ENCODE measurements around the gene NUCKS1.

The NUCKS1 gene

DNA sequence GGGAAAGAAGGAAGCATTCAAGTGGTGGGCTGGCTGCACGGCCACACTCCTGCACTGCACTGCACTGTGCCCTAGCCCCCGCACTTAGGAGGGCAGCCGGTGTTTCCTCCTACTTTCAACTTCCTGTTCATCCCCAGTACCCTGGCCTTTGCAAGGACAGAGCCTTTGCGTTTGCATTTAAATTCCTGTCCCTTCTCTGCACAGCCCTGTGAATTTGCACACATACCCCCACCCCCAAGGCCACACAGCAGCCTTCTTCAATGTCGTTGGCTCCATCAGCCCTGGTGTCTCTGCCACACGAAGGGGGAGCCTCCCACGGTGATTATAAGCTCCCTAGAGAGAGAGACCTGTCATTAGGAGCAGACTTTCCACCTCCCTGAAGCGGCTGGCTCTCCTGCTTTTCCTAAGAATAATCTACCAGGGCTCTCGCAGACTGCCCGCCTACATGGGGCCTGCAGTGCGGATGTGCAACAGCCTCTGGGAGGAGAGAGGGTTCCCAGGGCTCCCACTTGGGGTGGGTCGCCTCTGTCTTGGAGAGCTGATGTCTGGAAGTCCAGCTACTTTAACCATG is 56.5 kb downstream of the NUCKS1 start:
- DNase-seq (ENCODE audit: low read depth), result no peak
- TF ChIP-seq, protein P1, sequence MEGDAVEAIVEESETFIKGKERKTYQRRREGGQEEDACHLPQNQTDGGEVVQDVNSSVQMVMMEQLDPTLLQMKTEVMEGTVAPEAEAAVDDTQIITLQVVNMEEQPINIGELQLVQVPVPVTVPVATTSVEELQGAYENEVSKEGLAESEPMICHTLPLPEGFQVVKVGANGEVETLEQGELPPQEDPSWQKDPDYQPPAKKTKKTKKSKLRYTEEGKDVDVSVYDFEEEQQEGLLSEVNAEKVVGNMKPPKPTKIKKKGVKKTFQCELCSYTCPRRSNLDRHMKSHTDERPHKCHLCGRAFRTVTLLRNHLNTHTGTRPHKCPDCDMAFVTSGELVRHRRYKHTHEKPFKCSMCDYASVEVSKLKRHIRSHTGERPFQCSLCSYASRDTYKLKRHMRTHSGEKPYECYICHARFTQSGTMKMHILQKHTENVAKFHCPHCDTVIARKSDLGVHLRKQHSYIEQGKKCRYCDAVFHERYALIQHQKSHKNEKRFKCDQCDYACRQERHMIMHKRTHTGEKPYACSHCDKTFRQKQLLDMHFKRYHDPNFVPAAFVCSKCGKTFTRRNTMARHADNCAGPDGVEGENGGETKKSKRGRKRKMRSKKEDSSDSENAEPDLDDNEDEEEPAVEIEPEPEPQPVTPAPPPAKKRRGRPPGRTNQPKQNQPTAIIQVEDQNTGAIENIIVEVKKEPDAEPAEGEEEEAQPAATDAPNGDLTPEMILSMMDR (conservative IDR thresholded peaks at IDR 0.05; ENCODE audit: control insufficient read depth, insufficient read depth, low read depth, low read length), result no peak
- no peak overlapping the region for H3K4me3 ChIP-seq (ENCODE audit: control insufficient read depth, low read depth, low read length)

DNA sequence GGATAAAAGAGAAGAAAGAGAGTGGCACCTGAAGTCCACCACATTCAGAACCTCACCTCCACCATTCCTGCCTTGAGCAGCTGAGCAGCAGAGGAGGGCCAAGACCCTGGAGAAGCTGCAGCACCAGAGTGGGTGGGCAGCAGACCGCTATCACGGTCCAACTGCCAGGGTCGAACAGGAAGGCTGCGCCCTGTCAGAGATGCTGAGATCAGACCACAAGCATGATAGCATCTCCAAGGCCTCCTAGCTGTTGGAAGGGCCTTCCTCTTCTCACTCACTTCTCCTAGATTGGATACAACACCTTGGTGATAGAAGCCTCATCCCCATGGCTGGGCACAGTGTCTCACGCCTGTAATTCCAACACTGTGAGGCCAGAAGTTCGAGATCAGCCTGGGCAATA is 57.6 kb downstream of the NUCKS1 start:
- DNase-seq (ENCODE audit: low read depth), result no peak
- H3K4me3 ChIP-seq (ENCODE audit: control insufficient read depth, low read depth, low read length), result no peak overlapping the region
- TF ChIP-seq, protein P1 (conservative IDR thresholded peaks at IDR 0.05; ENCODE audit: control insufficient read depth, insufficient read depth, low read depth, low read length), result no peak

GRCh38 chr1:205690122-205690756 is 59.7 kb downstream of the NUCKS1 start:
- H3K4me3 ChIP-seq (ENCODE audit: control insufficient read depth, low read depth, low read length), result no peak overlapping the region
- no peak for DNase-seq (ENCODE audit: low read depth)
- TF ChIP-seq, protein P1 (conservative IDR thresholded peaks at IDR 0.05; ENCODE audit: control insufficient read depth, insufficient read depth, low read depth, low read length), result no peak

DNA sequence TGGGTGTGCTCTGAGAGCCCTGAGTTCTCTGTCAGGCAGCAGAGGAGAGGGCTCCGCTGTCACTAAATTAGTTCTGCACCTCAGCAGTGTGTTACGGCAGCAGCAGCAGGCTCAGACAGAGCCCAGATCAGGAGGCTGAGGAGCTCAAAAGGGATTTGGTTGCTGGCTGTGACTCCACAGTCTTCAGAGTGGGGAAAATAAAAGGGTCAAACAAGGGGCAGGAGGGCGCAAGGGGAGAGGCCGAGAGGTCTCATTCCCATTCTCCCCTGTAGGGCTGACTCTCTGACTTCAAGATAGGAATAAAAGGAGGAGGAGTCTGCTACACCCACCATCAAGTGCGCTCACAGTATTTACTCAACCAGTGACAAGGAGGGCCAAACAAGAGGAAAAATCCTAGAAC is 60.5 kb downstream of the NUCKS1 start:
- no peak for DNase-seq (ENCODE audit: low read depth)
- TF ChIP-seq, protein P1 (conservative IDR thresholded peaks at IDR 0.05; ENCODE audit: control insufficient read depth, insufficient read depth, low read depth, low read length), result no peak
- H3K4me3 ChIP-seq (ENCODE audit: control insufficient read depth, low read depth, low read length), result no peak overlapping the region

GRCh38 chr1:205688171-205689080 is 61.6 kb downstream of the NUCKS1 start:
- DNase-seq (ENCODE audit: low read depth), result no peak
- H3K4me3 ChIP-seq (ENCODE audit: control insufficient read depth, low read depth, low read length), result no peak overlapping the region
- TF ChIP-seq, protein P1 (conservative IDR thresholded peaks at IDR 0.05; ENCODE audit: control insufficient read depth, insufficient read depth, low read depth, low read length), result no peak

- no peak for DNase-seq (ENCODE audit: low read depth)
- TF ChIP-seq, protein P1 (conservative IDR thresholded peaks at IDR 0.05; ENCODE audit: control insufficient read depth, insufficient read depth, low read depth, low read length), result no peak
- no peak overlapping the region for H3K4me3 ChIP-seq (ENCODE audit: control insufficient read depth, low read depth, low read length)
Observed at GRCh38 chr1:205687242-205687641, 62.7 kb downstream of the NUCKS1 start.

Measured in fibroblast of mammary gland (primary cell).